K562 (cell line): ENCODE results near the gene KHNYN.

Source experiments
- ATF1 ChIP-seq, 2 experiments: fragments of 450-650 bp in 1 of 2; IDR thresholded peaks; 2 replicates each; pipeline ENCODE4 v1.6.1; 2016; ENCODE audit warnings: missing compliant biosample characterization in 1 of 2, missing genetic modification characterization in 1 of 2
- BDP1 ChIP-seq: IDR thresholded peaks from 3 replicates; pipeline ENCODE4 v1.6.1; 2011; ENCODE audit not compliant: insufficient read length, insufficient read depth
- EZH2 ChIP-seq: IDR thresholded peaks from 2 replicates; pipeline ENCODE4 v1.6.1; 2012; ENCODE audit warnings: low read depth, mild to moderate bottlenecking, inconsistent platforms, low read length, borderline replicate concordance
- KDM1A ChIP-seq, 2 experiments: fragments of 450-650 bp; IDR thresholded peaks; 2 replicates each; pipeline ENCODE4 v1.6.1; 2016; ENCODE audit warnings: mild to moderate bottlenecking in 2 of 2
- NFE2L1 ChIP-seq: fragments of 450-650 bp; IDR thresholded peaks from 2 replicates; pipeline ENCODE4 v1.6.1; 2016; ENCODE audit warnings: missing genetic modification characterization, low read depth, mild to moderate bottlenecking, missing compliant biosample characterization, moderate library complexity, borderline replicate concordance
- NFXL1 ChIP-seq: fragments of 450-650 bp; formaldehyde crosslinking; IDR thresholded peaks from 2 replicates; pipeline ENCODE4 v1.4.0; 2021; ENCODE audit warnings: mild to moderate bottlenecking
- SMC3 ChIP-seq: conservative IDR thresholded peaks from 2 replicates; pipeline ENCODE4 v1.6.1; 2011; ENCODE audit warnings: low read depth, low read length, improper control_type of control experiment; ENCODE audit not compliant: insufficient read depth
- TAL1 ChIP-seq: fragments of 450-650 bp; IDR thresholded peaks from 2 replicates; pipeline ENCODE4 v1.6.1; 2016; ENCODE audit warnings: mild to moderate bottlenecking
- TGIF2 ChIP-seq: sonication (generic); formaldehyde crosslinking; IDR thresholded peaks from 2 replicates; pipeline ENCODE4 v1.8.1; 2022; ENCODE audit warnings: mild to moderate bottlenecking, missing genetic modification reagents, moderate library complexity
- TF ChIP-seq, protein P1 (sequence below), 3 experiments: IDR thresholded peaks in 2 of 3; conservative IDR thresholded peaks in 1 of 3; 2 replicates each; pipeline ENCODE4 v1.5.1; 2011 to 2012; ENCODE audit warnings: low read length in 3 of 3, mild to moderate bottlenecking in 3 of 3, control low read depth in 2 of 3, improper control_type of control experiment in 1 of 3, inconsistent platforms in 1 of 3, low read depth in 1 of 3, mixed read lengths in 1 of 3, moderate library complexity in 1 of 3; ENCODE audit not compliant: insufficient read depth in 2 of 3
- TF ChIP-seq, protein P2 (sequence below), 2 experiments: fragments of 450-650 bp in 1 of 2; sonication (generic) in 1 of 2; formaldehyde crosslinking; conservative IDR thresholded peaks; 2 replicates each; pipeline versions ENCODE4 v1.4.0 to v1.8.1; 2020 to 2022; ENCODE audit warnings: mild to moderate bottlenecking in 1 of 2, missing genetic modification reagents in 1 of 2
- TF ChIP-seq, protein P3 (sequence below): sonication (generic); formaldehyde crosslinking; IDR thresholded peaks from 2 replicates; pipeline ENCODE4 v1.8.1; 2023; ENCODE audit warnings: mild to moderate bottlenecking, missing genetic modification reagents
- TF ChIP-seq, protein P4 (sequence below): sonication (generic); formaldehyde crosslinking; IDR thresholded peaks from 2 replicates; pipeline ENCODE4 v1.9.0; 2022; ENCODE audit warnings: mild to moderate bottlenecking, missing genetic modification reagents

DNA sequence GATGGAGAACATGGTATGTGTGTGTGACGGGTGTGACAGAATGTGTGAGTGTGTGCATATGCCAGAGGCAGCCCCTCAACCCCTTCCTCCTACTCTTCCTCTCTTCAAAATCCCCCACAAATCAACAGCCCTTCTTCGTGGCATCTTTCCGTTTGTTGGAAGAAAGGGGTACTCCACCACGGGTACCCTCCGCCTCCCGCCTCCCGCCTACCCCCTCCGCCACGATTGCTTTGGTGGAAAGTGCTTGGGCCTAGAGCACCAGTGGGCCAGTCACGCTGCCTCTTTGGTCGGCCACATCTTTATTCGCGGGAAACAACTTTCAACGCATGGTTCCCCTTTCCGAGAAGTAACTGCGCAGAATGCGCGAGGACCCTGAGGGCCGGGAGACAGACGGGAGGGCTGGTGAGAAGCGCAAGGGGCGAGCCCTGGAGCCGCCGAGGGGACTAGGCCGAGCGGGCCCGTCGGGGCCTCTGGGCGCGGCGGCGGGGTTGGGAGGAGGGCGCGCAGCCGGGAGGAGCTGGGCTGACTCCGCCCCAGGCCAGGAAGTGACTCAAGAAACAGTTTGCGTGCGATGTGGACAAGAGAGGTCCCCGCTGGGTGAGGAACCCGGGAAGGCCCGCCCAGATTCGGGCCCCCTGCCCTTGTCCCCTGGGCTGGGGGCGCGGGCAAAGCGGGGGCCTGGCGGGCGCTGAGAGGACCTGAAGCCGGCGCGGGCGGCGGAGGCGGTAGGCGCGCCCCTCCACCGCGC lies at the start of gene KHNYN, which contains the start of gene CBLN3:
- TF ChIP-seq SMC3: no peak
- TF ChIP-seq, protein P1, sequence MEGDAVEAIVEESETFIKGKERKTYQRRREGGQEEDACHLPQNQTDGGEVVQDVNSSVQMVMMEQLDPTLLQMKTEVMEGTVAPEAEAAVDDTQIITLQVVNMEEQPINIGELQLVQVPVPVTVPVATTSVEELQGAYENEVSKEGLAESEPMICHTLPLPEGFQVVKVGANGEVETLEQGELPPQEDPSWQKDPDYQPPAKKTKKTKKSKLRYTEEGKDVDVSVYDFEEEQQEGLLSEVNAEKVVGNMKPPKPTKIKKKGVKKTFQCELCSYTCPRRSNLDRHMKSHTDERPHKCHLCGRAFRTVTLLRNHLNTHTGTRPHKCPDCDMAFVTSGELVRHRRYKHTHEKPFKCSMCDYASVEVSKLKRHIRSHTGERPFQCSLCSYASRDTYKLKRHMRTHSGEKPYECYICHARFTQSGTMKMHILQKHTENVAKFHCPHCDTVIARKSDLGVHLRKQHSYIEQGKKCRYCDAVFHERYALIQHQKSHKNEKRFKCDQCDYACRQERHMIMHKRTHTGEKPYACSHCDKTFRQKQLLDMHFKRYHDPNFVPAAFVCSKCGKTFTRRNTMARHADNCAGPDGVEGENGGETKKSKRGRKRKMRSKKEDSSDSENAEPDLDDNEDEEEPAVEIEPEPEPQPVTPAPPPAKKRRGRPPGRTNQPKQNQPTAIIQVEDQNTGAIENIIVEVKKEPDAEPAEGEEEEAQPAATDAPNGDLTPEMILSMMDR (IDR thresholded peaks at IDR 0.05 in 2 of 3, conservative IDR thresholded peaks at IDR 0.05 in 1 of 3; ENCODE audit: insufficient read depth in 2 of 3, low read depth in 1 of 3, low read length in 3 of 3): no peak
- TF ChIP-seq NFE2L1 (tag): no peak
- TF ChIP-seq, protein P2, sequence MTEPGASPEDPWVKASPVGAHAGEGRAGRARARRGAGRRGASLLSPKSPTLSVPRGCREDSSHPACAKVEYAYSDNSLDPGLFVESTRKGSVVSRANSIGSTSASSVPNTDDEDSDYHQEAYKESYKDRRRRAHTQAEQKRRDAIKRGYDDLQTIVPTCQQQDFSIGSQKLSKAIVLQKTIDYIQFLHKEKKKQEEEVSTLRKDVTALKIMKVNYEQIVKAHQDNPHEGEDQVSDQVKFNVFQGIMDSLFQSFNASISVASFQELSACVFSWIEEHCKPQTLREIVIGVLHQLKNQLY (CRISPR knock-in tag; conservative IDR thresholded peaks at IDR 0.05): no peak
- TF ChIP-seq BDP1: no peak
- no peak for TF ChIP-seq TAL1
- no peak for TF ChIP-seq EZH2
- no peak for TF ChIP-seq TGIF2
- TF ChIP-seq KDM1A (IDR thresholded peaks at IDR 0.05): no peak
- TF ChIP-seq, protein P3, sequence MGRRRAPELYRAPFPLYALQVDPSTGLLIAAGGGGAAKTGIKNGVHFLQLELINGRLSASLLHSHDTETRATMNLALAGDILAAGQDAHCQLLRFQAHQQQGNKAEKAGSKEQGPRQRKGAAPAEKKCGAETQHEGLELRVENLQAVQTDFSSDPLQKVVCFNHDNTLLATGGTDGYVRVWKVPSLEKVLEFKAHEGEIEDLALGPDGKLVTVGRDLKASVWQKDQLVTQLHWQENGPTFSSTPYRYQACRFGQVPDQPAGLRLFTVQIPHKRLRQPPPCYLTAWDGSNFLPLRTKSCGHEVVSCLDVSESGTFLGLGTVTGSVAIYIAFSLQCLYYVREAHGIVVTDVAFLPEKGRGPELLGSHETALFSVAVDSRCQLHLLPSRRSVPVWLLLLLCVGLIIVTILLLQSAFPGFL (CRISPR knock-in tag): no peak
- no peak for TF ChIP-seq ATF1 (CRISPR knock-in tag; IDR thresholded peaks at IDR 0.05)
- TF ChIP-seq ATF1 (tag; IDR thresholded peaks at IDR 0.05): peak; percentile 49
- TF ChIP-seq, protein P4, sequence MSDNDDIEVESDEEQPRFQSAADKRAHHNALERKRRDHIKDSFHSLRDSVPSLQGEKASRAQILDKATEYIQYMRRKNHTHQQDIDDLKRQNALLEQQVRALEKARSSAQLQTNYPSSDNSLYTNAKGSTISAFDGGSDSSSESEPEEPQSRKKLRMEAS (CRISPR knock-in tag): no peak; the same call in 1 of the 2 replicates
- TF ChIP-seq NFXL1 (CRISPR knock-in tag): no peak
